ENCODE results near the gene GARIN1A.

The GARIN1A gene

GRCh38 chr7:128703609-128704241, 31.6 kb downstream of the GARIN1A start:
- no peak overlapping the region for H3K4me3 ChIP-seq (ENCODE audit: low read length)
- no peak for DNase-seq (ENCODE audit: low read depth)
- TF ChIP-seq, protein P1, sequence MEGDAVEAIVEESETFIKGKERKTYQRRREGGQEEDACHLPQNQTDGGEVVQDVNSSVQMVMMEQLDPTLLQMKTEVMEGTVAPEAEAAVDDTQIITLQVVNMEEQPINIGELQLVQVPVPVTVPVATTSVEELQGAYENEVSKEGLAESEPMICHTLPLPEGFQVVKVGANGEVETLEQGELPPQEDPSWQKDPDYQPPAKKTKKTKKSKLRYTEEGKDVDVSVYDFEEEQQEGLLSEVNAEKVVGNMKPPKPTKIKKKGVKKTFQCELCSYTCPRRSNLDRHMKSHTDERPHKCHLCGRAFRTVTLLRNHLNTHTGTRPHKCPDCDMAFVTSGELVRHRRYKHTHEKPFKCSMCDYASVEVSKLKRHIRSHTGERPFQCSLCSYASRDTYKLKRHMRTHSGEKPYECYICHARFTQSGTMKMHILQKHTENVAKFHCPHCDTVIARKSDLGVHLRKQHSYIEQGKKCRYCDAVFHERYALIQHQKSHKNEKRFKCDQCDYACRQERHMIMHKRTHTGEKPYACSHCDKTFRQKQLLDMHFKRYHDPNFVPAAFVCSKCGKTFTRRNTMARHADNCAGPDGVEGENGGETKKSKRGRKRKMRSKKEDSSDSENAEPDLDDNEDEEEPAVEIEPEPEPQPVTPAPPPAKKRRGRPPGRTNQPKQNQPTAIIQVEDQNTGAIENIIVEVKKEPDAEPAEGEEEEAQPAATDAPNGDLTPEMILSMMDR (conservative IDR thresholded peaks at IDR 0.05; ENCODE audit: low read depth, low read length): no peak

GRCh38 chr7:128705891-128706333, 33.8 kb downstream of the GARIN1A start:
- H3K4me3 ChIP-seq (ENCODE audit: low read length): no peak overlapping the region
- no peak for DNase-seq (ENCODE audit: low read depth)
- TF ChIP-seq, protein P1 (conservative IDR thresholded peaks at IDR 0.05; ENCODE audit: low read depth, low read length): no peak

GRCh38 chr7:128707752-128708151, 35.7 kb downstream of the GARIN1A start:
- H3K4me3 ChIP-seq (ENCODE audit: low read length): no peak overlapping the region
- TF ChIP-seq, protein P1 (conservative IDR thresholded peaks at IDR 0.05; ENCODE audit: low read depth, low read length): no peak
- no peak for DNase-seq (ENCODE audit: low read depth)

DNA sequence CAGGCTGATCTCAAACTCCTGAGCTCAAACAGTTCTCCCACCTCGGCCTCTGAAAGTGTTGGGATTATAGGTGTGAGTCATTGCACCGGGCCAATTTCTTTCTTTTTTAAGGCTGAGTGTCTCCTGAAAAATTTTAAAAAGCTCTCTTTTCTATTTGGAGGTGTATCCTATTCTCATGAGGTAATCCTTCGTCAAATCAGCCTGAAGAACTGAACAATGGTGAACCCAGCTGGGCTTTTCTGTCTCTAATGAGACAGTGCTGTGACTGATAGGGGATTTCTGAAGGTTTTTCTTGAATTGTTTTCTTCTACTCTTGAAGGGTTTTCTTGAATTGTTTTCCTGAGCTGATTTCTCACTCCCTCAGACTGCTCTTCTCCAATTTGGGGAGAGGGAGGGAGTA, 36.1 kb downstream of the GARIN1A start:
- DNase-seq (ENCODE audit: low read depth): no peak
- TF ChIP-seq, protein P1 (conservative IDR thresholded peaks at IDR 0.05; ENCODE audit: low read depth, low read length): no peak
- H3K4me3 ChIP-seq (ENCODE audit: low read length): no peak overlapping the region

DNA sequence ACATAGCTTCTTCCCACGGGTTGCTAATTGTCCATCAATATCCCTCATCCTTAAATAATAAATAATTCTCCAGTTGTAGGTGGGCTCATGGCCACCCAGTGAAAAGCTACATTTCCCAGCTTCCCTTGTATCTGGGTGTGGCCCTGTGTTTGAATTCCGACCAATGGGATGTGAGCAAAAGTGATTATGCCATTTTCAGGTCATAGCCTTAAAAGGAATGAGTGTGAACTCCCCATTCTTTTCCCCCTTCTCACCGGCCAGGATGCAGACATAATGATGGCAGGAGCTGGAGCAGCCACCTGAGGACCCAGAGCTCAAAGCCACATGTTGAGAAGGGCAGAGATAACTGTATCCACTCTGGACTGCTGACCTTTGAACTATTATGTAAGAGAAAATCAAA, 36.7 kb downstream of the GARIN1A start:
- DNase-seq (ENCODE audit: low read depth): no peak
- TF ChIP-seq, protein P1 (conservative IDR thresholded peaks at IDR 0.05; ENCODE audit: low read depth, low read length): no peak
- H3K4me3 ChIP-seq (ENCODE audit: low read length): no peak overlapping the region

DNA sequence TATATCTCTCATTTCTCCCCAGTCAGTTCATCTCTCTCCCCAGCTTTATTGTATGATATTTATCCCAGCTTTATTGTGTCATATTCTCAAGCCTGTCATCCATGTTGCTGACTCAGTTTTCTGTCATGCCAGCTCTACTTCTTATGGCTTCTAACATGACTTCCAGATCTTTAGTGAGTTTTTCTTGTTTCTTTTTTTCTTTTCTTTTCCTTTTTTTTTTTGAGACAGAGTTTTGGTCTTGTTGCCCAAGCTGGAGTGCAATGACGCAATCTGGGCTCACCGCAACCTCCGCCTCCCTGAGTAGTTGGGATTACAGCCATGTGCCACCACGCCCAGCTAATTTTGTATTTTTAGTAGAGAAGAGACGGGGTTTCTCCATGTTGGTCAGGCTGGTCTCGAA, 38.4 kb downstream of the GARIN1A start:
- no peak for DNase-seq (ENCODE audit: low read depth)
- no peak overlapping the region for H3K4me3 ChIP-seq (ENCODE audit: low read length)
- TF ChIP-seq, protein P1 (conservative IDR thresholded peaks at IDR 0.05; ENCODE audit: low read depth, low read length): no peak

GRCh38 chr7:128713794-128714193, 41.7 kb downstream of the GARIN1A start:
- DNase-seq (ENCODE audit: low read depth): no peak
- H3K4me3 ChIP-seq (ENCODE audit: low read length): no peak overlapping the region
- TF ChIP-seq, protein P1 (conservative IDR thresholded peaks at IDR 0.05; ENCODE audit: low read depth, low read length): no peak
